Body of pancreas (tissue), 4 donors: ENCODE data around the gene DLL4. TPM values are rescaled to one million over a fixed set of nuclear protein-coding genes. Genes with fewer than 3 reads are reported as not detected.

ENCODE experiments used
- ATAC-seq: fragments of 150-250 bp; one replicate; pipeline ENCODE4 v1.9.1; 2016
- DNase-seq, 4 donors: peaks; one replicate each; pipeline ENCODE4 v3.0.0-alpha.2; 2019
- H3K27ac ChIP-seq, 4 donors: fragments of 200-600 bp; sonication (generic); 1 replicate in 3 of 4; 2 replicates in 1 of 4; pipeline versions ENCODE4 v1.5.1 to v1.6.1; 2016 to 2019; ENCODE audit warnings: mild to moderate bottlenecking in 1 of 4, mixed read lengths in 1 of 4, moderate library complexity in 1 of 4
- H3K27me3 ChIP-seq, 2 donors: fragments of 200-600 bp; sonication (generic); one replicate each; pipeline ENCODE4 v1.6.0; 2016; ENCODE audit warnings: mild to moderate bottlenecking in 1 of 2
- H3K36me3 ChIP-seq, 2 donors: fragments of 200-600 bp; sonication (generic); replicated peaks in 1 of 2; 2 replicates each; pipeline ENCODE4 v1.5.1; 2016; ENCODE audit warnings: low read depth in 2 of 2; ENCODE audit not compliant: insufficient read depth in 1 of 2
- H3K4me1 ChIP-seq: fragments of 200-600 bp; sonication (generic); one replicate; pipeline ENCODE4 v1.6.0; 2016
- H3K4me3 ChIP-seq, 2 donors: fragments of 200-600 bp; sonication (generic); 1 replicate in 1 of 2; 2 replicates in 1 of 2; pipeline ENCODE4 v1.5.1; 2016 to 2019
- H3K9me3 ChIP-seq, 3 donors: fragments of 200-600 bp; sonication (generic); 1 replicate in 2 of 3; 2 replicates in 1 of 3; pipeline ENCODE4 v1.5.1; 2016
- CTCF ChIP-seq, 7 experiments: fragments of 450-650 bp in 4 of 7; fragments of 200-600 bp in 3 of 7; sonication (generic) in 3 of 7; IDR thresholded peaks; one replicate each; pipeline ENCODE4 v1.5.1; 2016 to 2019; ENCODE audit warnings: antibody characterized with exemption in 7 of 7
- POLR2A ChIP-seq, 3 donors: fragments of 450-650 bp; IDR thresholded peaks; one replicate each; pipeline ENCODE4 v1.6.1; 2016; ENCODE audit warnings: antibody characterized with exemption in 3 of 3, mild to moderate bottlenecking in 2 of 3
- WGBS, 2 donors: methylation state at CpG; one replicate each; pipeline ENCODE4 v1.1.5; 2017; 5-methylcytosine and 5-hydroxymethylcytosine counted together
- intact Hi-C: fragments of 100-400 bp; cut with DNase I; formaldehyde crosslinking; loops from one replicate; pipeline ENCODE4 v1.15.1; 2023
- total RNA-seq, 2 donors: library from RNA; depleted of rRNA; stranded (reverse); fragments of >200 nt; gene quantifications; one replicate each; pipeline ENCODE4 v1.1.0, GENCODE V29; 2016

Gene DLL4
- total RNA-seq, 2 donors from 2014 or later = 0.33 to 3.6 TPM

GRCh38 chr15:40955141-40955903 is 26.2 kb downstream of the DLL4 start:
- no peak overlapping the region for H3K4me3 ChIP-seq
- no peaks in the 10 kb centered on the region for H3K9me3 ChIP-seq
- TF ChIP-seq POLR2A (IDR thresholded peaks at IDR 0.05) = no peak
- TF ChIP-seq CTCF (IDR thresholded peaks at IDR 0.05) = no peak
- H3K27ac ChIP-seq = no peak overlapping the region
- H3K36me3 ChIP-seq = no peaks in the 10 kb centered on the region
- H3K4me1 ChIP-seq = peaks cover 59% of the 10 kb centered on the region
- DNase-seq (no peak), ATAC-seq (no peak)
- intact Hi-C loops = no loop called here
- 47 to 70% methylated on average over 4 to 20 of the region's 20 CpGs for WGBS, 2 donors
- no peaks in the 10 kb centered on the region for H3K27me3 ChIP-seq

- Histone ChIP-seq H3K4me1 (peaks cover 59% of the 10 kb centered on the region), H3K36me3 (no peaks in the 10 kb centered on the region), H3K4me3 (no peak overlapping the region), H3K27me3 (no peaks in the 10 kb centered on the region), H3K9me3 (no peaks in the 10 kb centered on the region), H3K27ac (peak overlapping the region in 1 of 4 donors; percentile 44)
- no peak for TF ChIP-seq POLR2A (IDR thresholded peaks at IDR 0.05)
- TF ChIP-seq CTCF (IDR thresholded peaks at IDR 0.05) = no peak
- ATAC-seq (no peak), DNase-seq (peak in 1 of 4 donors; percentile 14)
- intact Hi-C loops = no loop called here
- WGBS, 2 donors = 59 to 72% methylated on average over 1 to 2 of the region's 3 CpGs
Measured at GRCh38 chr15:40955930-40956540, 26.9 kb downstream of the DLL4 start.

GRCh38 chr15:40956541-40956982 is 27.4 kb downstream of the DLL4 start:
- Histone ChIP-seq H3K4me1 (peaks cover 59% of the 10 kb centered on the region), H3K4me3 (no peak overlapping the region), H3K27me3 (no peaks in the 10 kb centered on the region), H3K9me3 (no peaks in the 10 kb centered on the region), H3K27ac (peak overlapping the region in 3 of 4 donors; percentile 40 to 44 (median 41)), H3K36me3 (no peaks in the 10 kb centered on the region)
- WGBS, 2 donors = 70 to 87% methylated on average over 1 to 3 of the region's 3 CpGs
- intact Hi-C loops = no loop called here
- TF ChIP-seq CTCF (IDR thresholded peaks at IDR 0.05) (no peak), POLR2A (IDR thresholded peaks at IDR 0.05) (no peak)
- ATAC-seq (no peak), DNase-seq (peak in 1 of 4 donors; percentile 10)

- H3K4me1 ChIP-seq = peaks cover 58% of the 10 kb centered on the region
- H3K36me3 ChIP-seq = no peaks in the 10 kb centered on the region
- H3K4me3 ChIP-seq = no peak overlapping the region
- intact Hi-C loops = no loop called here
- TF ChIP-seq POLR2A (IDR thresholded peaks at IDR 0.05) = no peak
- TF ChIP-seq CTCF (IDR thresholded peaks at IDR 0.05) = no peak
- H3K9me3 ChIP-seq = no peaks in the 10 kb centered on the region
- peak overlapping the region in 3 of 4 donors; percentile 40 to 44 (median 41) for H3K27ac ChIP-seq
- ATAC-seq = no peak
- no peaks in the 10 kb centered on the region for H3K27me3 ChIP-seq
- DNase-seq = no peak
- WGBS, 2 donors = 82 to 88% methylated on average over 4 of the region's 4 CpGs
Measured at GRCh38 chr15:40957041-40957555, 28.0 kb downstream of the DLL4 start.
